NCI-H1694 treated with DMSO at 0.1 percent for 48 hours (cell line): ENCODE data around the gene INS.

ENCODE experiments used
- DNase-seq: peaks from one replicate; lab custom pipeline; 2025; lab: John Stamatoyannopoulos, UW

INS gene

GRCh38 chr11:2143799-2144543, 17.0 kb downstream of the INS start:
- no peak for DNase-seq

DNA sequence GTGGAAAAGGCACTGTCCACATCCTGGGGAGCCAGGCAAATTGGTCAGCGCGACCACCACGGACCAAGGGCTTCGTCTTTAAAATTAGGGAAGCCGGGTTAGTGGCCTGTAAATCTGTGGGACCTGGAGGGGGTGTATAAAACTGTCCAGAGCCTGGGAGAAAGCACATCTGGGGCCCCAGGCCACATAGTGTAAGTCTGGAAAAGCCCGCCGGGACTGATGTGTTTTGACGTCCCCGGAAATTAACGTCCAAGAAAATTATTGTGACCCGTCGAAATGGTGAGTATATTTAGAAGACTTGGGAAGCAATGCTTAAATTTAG, 17.6 kb downstream of the INS start:
- no peak for DNase-seq

DNA sequence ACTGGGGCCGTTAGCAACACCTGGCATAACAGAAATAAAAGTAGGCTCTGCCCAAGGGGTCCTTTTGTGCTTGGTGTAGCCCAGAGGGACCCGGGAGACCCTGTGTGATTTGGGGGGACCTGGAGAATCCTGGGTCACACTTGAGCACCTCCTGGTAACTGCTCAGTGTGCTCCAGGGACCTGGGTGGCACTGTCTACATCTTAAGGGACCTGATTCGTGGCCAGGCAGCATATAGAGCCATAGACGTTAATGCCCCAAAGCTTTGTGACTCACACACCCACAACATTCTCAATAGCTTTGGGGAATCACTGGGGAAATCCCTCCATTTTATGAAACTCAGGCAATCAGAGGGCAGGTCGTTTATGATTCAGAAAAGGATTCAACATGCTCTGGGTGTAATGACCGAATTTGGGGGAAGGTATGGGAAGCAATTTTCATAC, 18.2 kb downstream of the INS start:
- no peak for DNase-seq

GRCh38 chr11:2142300-2142759, 18.7 kb downstream of the INS start:
- no peak for DNase-seq

GRCh38 chr11:2140411-2141400, 20.3 kb downstream of the INS start:
- DNase-seq, result no peak

GRCh38 chr11:2139621-2140337, 21.2 kb downstream of the INS start:
- no peak for DNase-seq

DNA sequence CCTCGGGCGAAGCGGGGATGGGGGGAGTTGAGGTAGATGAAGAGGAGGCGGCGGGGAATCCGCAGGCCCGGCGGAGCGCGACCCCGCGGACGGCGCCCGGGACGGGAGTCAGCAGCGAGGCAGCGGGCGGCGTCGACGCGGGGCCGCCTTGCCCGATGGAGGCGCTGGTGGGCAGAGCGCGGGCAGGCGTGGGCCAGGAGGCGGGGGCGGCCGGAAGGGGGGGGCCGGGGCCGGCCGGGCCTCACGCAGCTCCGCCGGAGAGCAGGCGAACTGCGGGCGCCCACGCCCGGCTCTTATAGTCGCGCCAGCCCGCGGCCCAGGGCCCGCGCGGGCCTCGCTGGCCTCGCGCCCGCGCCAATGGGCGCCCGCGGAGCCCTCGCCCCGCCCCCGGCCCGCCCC, 21.9 kb downstream of the INS start, which contains the start of gene IGF2:
Gene IGF2, minus strand, starts transcription at position 267 of the 399 bp plus-strand sequence. CDS start 3,866 bp downstream, outside the sequence.
- DNase-seq, result no peak

DNA sequence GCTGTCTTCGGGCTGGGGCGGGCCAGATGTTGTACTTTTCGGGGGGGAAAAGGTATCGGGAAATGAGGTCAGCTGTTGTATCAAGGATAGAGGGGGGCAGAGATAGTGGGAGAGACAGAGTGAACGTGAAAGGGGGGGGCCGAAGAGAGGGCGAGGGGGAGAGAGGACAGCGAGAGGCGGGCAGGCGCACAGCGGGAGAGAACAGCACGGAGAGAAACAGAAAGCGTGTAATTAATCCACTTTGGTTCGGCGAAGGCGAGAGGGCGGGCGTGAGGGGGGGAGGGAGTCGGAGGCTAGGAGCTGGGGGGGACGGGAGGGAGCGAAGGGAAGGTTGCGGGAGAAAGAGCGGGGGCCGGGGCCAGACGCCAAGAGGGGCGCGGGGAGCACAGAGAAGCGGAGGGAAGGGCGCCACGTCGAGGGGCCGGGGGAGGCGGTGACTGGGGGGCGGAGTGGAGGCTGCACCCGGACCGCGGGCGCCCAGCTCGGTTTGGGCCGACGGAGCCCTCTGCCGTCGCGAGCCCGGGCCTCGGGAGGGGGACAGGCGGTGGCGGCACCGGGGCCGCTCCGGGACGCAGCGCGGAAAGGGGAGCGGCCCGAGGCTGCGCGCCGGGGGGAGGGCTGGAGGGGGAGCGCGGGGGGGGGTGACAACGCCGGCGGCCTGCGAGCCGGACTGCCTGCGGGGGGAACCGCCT, 22.4 kb downstream of the INS start:
- no peak for DNase-seq

DNA sequence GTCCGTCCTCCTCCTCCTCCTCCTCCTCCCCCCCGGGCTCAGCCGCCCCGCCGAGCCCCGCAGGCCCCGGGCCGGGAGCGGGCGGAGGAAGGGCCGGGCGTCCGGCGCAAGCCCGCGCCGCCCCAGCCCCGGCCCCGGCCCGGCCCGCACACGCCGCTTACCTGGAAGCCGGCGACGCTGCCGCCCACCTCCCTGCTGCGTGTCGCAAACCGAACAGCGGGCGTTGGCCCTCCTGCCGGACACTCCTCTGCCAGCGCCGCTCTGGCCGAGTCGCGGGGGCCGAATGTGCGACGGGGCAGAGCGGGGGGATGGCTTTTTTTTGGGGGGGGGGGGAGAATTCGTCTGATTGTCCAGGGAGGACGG, 23.0 kb downstream of the INS start:
- no peak for DNase-seq

- DNase-seq, result no peak
Observed at GRCh38 chr11:2137202-2138067, 23.6 kb downstream of the INS start.

GRCh38 chr11:2136952-2137201, 24.1 kb downstream of the INS start:
- DNase-seq, result no peak

DNA sequence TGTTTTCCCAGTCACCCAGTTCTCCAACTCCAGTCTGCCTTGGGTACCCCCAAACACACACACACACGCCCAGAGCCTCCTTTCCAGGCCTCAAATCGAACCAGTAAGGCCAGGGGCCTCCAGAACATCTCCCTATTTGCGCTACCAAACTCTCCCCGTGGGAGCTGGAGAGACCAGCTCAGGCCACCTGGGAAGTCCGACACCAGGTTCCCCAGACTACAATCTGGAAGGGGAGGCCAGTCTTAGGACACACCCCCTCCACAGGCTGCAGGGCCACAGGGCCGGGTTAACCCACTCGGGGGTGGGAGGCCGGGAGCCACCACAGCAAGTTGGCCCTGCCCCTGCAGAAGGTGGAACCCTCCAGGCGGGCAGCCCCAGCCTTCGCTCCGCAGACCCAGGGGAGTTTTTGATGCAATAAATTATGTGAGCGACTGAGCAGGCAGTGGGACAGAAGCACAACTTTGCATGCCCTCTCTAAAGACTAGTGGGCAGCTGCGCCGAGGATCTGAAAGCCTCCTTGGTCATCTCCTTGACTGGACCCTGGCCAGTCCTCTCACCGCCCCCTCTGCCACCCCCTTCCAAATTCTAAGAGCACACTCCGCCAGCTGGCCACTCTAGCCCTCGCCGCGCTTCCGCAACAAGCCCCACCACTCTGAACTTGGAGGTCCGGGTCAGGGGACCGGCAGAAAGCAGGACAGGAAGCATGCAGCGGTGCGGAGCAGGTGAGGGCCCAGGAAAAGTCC, 24.6 kb downstream of the INS start:
- no peak for DNase-seq

- DNase-seq, result no peak
Observed at GRCh38 chr11:2135648-2136201, 25.3 kb downstream of the INS start.

DNA sequence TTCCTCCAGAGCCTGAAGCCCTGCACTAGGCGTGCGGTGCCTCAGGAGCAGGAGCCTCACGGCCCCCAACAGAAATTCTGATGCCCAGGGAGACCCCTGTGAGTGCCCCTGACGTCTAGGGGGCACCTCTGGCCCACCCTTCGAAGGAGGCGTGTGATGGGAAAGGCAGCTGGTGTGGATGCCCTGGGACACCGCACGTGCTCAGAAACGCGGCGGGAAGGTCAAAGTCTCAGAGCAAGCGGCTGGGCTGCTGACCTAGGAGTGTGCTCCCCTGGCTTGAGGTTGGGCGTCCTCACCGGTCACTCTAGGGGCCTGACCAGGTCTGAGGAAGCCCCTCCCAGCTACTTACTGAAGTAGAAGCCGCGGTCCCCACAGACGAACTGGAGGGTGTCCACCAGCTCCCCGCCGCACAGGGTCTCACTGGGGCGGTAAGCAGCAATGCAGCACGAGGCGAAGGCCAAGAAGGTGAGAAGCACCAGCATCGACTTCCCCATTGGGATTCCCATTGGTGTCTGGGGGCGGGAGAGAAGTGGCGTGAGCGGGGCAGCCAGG, 25.9 kb downstream of the INS start:
- no peak for DNase-seq

DNA sequence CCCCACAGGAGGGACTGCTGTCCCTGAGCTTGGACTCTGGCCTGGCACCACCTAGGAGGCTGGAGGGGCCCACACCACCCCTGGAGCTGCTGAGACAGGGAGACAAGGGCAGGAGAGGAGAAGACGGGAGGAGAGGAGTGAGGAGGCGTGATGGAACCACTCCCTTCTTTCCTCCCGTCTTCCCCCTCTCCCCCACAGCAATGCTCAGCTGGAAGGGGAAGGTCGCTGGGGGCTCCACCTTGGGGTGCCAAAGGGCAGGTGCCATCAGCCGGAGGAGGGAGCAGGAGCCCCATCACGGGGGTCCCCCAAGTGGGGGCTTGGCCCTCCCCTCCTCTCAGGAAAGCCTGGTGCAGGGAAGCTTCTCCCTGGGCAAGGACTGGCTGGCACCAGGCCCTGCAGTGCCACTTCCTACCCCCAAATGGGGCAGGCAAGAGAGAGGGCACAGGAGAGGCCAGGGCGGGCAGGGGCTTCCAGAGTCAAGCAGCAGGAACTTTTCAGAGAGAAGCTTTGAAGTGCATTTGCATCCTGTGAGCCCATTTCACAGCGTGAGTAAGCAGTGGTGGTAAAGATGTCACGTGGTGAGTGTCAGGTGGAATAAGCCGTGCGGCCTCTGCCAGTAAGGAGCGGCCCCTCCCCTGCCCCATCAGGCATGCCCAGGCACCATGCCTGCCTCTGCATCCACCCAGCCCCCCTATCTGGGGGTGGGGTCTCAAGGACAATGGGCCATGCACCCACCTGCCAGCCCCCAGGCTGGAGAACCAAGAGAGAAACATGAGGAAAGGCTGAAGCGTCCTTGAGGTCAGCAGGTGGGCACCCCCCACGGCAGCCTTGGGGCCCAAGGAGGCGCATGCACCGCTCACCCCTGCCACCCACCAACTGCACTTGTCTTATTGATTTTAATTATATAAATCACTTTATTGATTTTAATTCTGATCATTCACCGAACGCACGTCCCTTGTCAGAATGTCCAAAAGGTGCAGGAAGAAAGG, 26.7 kb downstream of the INS start:
- DNase-seq, result no peak

DNA sequence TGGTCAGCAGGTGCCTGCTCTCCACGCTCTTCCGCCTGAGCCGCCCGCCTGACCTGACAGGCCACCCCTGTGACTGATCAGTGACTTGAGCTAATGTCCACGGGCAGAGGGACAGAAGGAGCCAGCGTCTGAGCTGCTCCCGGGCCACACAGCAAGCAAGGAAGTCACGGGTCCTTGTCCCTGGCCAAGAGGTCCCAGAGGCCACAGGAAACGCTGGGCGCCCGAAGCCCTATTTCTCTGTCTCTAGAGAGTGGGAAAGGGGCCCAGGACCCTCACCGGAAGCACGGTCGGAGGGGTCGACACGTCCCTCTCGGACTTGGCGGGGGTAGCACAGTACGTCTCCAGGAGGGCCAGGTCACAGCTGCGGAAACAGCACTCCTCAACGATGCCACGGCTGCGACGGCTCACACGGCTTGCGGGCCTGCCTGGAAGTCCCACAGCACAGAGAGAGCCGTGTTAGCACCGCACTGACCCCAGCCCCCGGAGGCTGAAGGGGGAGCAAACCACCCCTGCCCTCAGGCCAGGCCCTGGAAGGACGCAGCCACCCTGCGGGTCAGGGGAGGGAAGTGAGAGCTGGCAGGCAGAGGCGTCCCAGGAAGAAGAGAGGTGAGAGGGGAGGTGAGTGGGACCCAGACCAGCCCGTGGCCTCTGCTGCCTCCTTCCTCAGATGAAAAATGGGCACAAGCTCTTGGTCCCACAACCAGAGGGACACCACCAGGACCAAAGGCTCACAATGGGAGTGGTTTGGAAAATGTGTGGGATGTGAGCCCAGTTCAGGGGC, 27.6 kb downstream of the INS start:
- DNase-seq, result no peak

DNA sequence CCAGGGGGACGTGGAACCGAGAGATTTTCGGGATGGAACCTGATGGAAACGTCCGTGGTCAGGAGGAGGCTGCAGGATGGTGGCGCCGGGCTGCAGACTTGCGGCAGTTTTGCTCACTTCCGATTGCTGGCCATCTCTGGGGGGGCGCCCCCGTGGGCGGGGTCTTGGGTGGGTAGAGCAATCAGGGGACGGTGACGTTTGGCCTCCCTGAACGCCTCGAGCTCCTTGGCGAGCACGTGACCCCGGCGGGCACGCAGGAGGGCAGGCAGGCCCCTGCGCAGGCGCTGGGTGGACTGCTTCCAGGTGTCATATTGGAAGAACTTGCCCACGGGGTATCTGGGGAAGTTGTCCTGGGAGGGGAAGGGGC, 28.2 kb downstream of the INS start:
- no peak for DNase-seq

GRCh38 chr11:2132246-2132645, 28.8 kb downstream of the INS start:
- DNase-seq, result no peak
